Neural cell (in vitro differentiated cells): ENCODE measurements around the gene GTSE1.

Experiments used
- CTCF ChIP-seq: fragments of 450-650 bp; IDR thresholded peaks from 2 replicates; pipeline ENCODE4 v1.5.1; 2014; ENCODE audit warnings: antibody characterized with exemption, mild to moderate bottlenecking, moderate library complexity; ENCODE audit not compliant: poor library complexity, severe bottlenecking
- EZH2 ChIP-seq: fragments of 200-600, 300-800 bp; shearing (Covaris generic), sonication (generic); IDR thresholded peaks from 2 replicates; pipeline ENCODE4 v1.6.1; 2014; ENCODE audit warnings: antibody characterized with exemption, low read length, borderline replicate concordance, mild to moderate bottlenecking; ENCODE audit not compliant: insufficient read depth, poor library complexity, severe bottlenecking
- POLR2AphosphoS5 ChIP-seq: IDR thresholded peaks from 2 replicates; pipeline ENCODE4 v1.6.1; 2012
- RAD21 ChIP-seq: fragments of 450-650 bp; conservative IDR thresholded peaks from 2 replicates; pipeline ENCODE4 v1.6.1; 2014; ENCODE audit warnings: antibody characterized with exemption, mild to moderate bottlenecking, moderate library complexity
- REST ChIP-seq: IDR thresholded peaks from 2 replicates; pipeline ENCODE4 v1.6.1; 2012; ENCODE audit warnings: borderline replicate concordance
- SMC3 ChIP-seq: fragments of 450-650 bp; conservative IDR thresholded peaks from 2 replicates; pipeline ENCODE4 v1.6.1; 2014; ENCODE audit warnings: antibody characterized with exemption, mild to moderate bottlenecking, moderate library complexity; ENCODE audit not compliant: poor library complexity

DNA sequence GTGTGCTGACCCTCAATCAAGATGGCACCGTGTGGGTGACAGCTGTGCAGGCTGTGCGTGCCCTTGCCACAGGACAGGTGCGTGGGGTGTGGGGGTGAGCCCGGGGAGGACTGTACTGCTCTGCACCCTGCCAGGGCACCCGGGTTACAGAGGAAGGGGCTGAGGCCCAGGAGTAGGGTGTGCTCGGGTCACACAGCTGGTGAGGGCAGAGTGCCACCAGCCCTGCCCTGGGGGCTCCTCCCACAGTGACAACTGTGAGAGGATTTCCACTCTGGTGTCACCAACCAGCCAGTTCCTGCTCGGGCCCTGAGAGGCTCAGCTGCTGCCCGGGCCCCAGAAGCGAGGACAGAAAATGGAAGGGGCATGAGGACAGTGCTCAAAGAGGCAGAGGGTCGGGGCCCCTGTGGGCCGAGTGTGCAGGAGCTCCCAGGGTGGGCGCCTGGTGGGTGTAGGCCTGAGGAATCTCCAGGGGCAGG is 59.4 kb downstream of the GTSE1 start:
- TF ChIP-seq CTCF (no peak), POLR2AphosphoS5 (no peak), EZH2 (no peak), REST (no peak), RAD21 (no peak), SMC3 (no peak)
